NCI-H774 (cell line): ENCODE measurements around the gene PRRC2B.
"Not testable (repeated sequence)": the region's sequence is repeated elsewhere in the genome, so short reads cannot be mapped to it uniquely, and the experiment has no call there.

Experiments
- DNase-seq: peaks from one replicate; lab custom pipeline; 2025; lab: John Stamatoyannopoulos, UW

Gene PRRC2B

GRCh38 chr9:131436376-131436775, 42.5 kb downstream of the PRRC2B start:
- DNase-seq = no peak

GRCh38 chr9:131436865-131437271, 43.0 kb downstream of the PRRC2B start:
- no peak for DNase-seq

- DNase-seq = no peak
These were observed 44.3 kb downstream of the PRRC2B start for GRCh38 chr9:131438190-131438589.

- no peak for DNase-seq
These were observed 45.3 kb downstream of the PRRC2B start for GRCh38 chr9:131439224-131439623.

GRCh38 chr9:131441441-131441840, 47.6 kb downstream of the PRRC2B start:
- no peak for DNase-seq

GRCh38 chr9:131442351-131442750, 48.5 kb downstream of the PRRC2B start:
- no peak for DNase-seq

- no peak for DNase-seq
These were observed 49.8 kb downstream of the PRRC2B start for GRCh38 chr9:131443648-131444047.

GRCh38 chr9:131446276-131446675, 52.4 kb downstream of the PRRC2B start:
- DNase-seq = no peak

- no peak for DNase-seq
These were observed 53.3 kb downstream of the PRRC2B start for GRCh38 chr9:131447148-131447547.

- DNase-seq = no peak
These were observed 53.7 kb downstream of the PRRC2B start for GRCh38 chr9:131447600-131447999.

- DNase-seq = no peak
These were observed 54.9 kb downstream of the PRRC2B start for GRCh38 chr9:131448818-131449217.

GRCh38 chr9:131449276-131449675, 55.4 kb downstream of the PRRC2B start:
- no peak for DNase-seq

- DNase-seq = no peak
These were observed 60.1 kb downstream of the PRRC2B start for GRCh38 chr9:131454028-131454427.

- DNase-seq = not testable (repeated sequence)
These were observed 61.8 kb downstream of the PRRC2B start for GRCh38 chr9:131455655-131456054.

GRCh38 chr9:131457746-131458145, 63.9 kb downstream of the PRRC2B start:
- DNase-seq = no peak

- no peak for DNase-seq
These were observed 65.2 kb downstream of the PRRC2B start for GRCh38 chr9:131459056-131459455.

GRCh38 chr9:131461166-131461565, 67.3 kb downstream of the PRRC2B start:
- DNase-seq = no peak

GRCh38 chr9:131464354-131465000, 70.6 kb downstream of the PRRC2B start:
- no peak for DNase-seq

GRCh38 chr9:131465401-131465800, 71.5 kb downstream of the PRRC2B start:
- DNase-seq = no peak

- no peak for DNase-seq
These were observed 73.5 kb downstream of the PRRC2B start for GRCh38 chr9:131467214-131467935.

GRCh38 chr9:131468031-131468430, 74.1 kb downstream of the PRRC2B start:
- DNase-seq = no peak

GRCh38 chr9:131469356-131469755, 75.5 kb downstream of the PRRC2B start:
- DNase-seq = no peak

GRCh38 chr9:131469951-131470350, 76.1 kb downstream of the PRRC2B start:
- no peak for DNase-seq

- no peak for DNase-seq
These were observed 76.7 kb downstream of the PRRC2B start for GRCh38 chr9:131470581-131470991.
